HUES64 (cell line): Measurements from ENCODE around the gene RELA.

Experiments
- H3K27ac ChIP-seq: 2 replicates; pipeline ENCODE4 v1.7.0; 2013; ENCODE audit warnings: low read depth, low read length, inconsistent platforms
- H3K27me3 ChIP-seq: 2 replicates; pipeline ENCODE4 v1.6.1; 2013; ENCODE audit warnings: mild to moderate bottlenecking, low read length; ENCODE audit not compliant: insufficient read depth
- H3K36me3 ChIP-seq: 2 replicates; pipeline ENCODE4 v1.6.1; 2013; ENCODE audit warnings: mild to moderate bottlenecking, low read length; ENCODE audit not compliant: insufficient read depth
- H3K4me1 ChIP-seq: 2 replicates; pipeline ENCODE4 v1.6.1; 2013; ENCODE audit warnings: mild to moderate bottlenecking, low read length, moderate library complexity; ENCODE audit not compliant: insufficient read depth
- H3K4me3 ChIP-seq: 2 replicates; pipeline ENCODE4 v1.5.1; 2013; ENCODE audit warnings: mild to moderate bottlenecking, low read length, moderate library complexity
- H3K9ac ChIP-seq: 2 replicates; pipeline ENCODE4 v1.6.1; 2013; ENCODE audit warnings: mild to moderate bottlenecking, low read depth, low read length
- H3K9me3 ChIP-seq: 2 replicates; pipeline ENCODE4 v1.6.1; 2013; ENCODE audit warnings: low read depth, low read length; ENCODE audit not compliant: insufficient read depth
- WGBS: fragments of 150-250, 120-280 bp; methylation state at CpG from one replicate; pipeline ENCODE4 v1.1.7; 2013; ENCODE audit warnings: missing lambda C conversion rate; 5-methylcytosine and 5-hydroxymethylcytosine counted together

RELA gene

DNA sequence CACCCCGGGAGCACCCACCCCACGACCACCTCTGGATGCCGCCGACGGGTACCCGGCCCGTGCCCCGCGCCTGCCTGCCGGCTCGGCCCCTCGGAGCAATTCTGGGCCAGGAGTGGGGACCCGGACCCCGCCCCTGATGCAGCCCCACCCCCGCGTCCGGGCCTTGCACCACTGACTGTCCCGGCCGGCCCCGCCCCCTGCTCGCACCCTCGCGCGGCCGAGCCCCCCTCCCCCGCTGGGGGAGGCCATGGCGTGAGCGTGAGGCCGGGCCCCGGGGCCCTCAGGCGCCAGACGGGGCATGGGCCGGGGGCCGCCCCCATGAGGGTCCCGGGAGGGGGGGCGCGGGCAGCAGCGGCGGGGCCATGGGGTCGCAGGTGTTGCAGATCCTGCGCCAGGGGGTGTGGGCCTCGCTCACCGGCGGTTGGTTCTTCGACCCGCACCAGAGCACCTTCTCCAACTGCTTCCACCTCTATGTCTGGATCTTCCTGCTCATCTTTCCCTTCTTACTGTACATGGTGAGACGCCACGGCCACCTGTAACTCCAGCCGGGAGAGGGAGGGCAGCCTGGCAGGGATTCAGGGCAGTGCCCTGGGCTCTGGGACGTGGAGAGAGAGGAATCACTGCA, 46.7 kb downstream of the RELA start:
- Histone ChIP-seq H3K27ac (peak overlapping the region; percentile 90; the same call in 1 of the 2 replicates), H3K9me3 (no peaks in the 10 kb centered on the region), H3K4me1 (0 out of 2 replicates have a peak, but pooled peaks cover 4% of the 10 kb centered on the region), H3K36me3 (peaks cover 41% of the 10 kb centered on the region), H3K9ac (peak overlapping the region; percentile 62), H3K4me3 (peak overlapping the region; percentile 76), H3K27me3 (no peaks in the 10 kb centered on the region)
- 3% methylated on average over 50 of the region's 50 CpGs for WGBS

DNA sequence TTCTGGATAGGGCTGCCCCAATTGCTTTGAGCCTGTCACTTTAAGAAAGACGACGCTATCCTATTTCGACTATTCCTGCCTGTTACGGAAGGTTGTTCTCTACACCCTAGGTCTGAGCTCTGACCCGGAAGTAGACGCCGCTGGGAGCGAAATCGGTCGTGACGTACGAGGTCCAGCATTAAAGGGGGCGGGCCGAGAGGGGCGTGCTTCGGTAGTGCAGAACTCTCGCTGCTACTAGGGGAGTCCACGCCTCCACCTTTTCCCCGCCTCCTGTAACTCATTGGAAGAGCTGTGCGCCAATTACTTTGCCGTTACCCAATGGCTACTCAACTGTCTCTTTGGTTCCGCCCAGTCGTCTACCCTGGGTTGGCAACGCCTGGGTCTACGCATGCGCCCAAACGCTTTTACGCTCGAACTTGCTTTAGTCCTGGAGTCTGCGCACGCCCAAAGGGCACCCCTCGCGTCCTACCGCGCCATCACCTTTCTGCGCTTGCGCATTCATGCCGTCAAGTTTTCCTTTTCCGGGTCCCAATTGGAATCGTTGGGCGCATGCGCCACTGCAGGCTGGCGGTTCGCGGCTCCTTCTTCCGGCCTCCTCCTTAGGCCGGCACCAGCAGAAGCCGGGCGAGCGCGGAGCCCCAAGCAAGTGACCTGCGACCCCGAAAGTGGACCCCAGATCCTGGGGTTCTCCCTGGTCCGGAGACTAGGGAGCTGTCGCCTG, 47.3 kb downstream of the RELA start, which contains the start of gene PCNX3:
Gene PCNX3, plus strand, starts transcription at position 548 of the 721 bp plus-strand sequence. CDS start 536 bp downstream, outside the sequence.
- peaks cover 35% of the 10 kb centered on the region for H3K36me3 ChIP-seq
- H3K4me1 ChIP-seq, result 0 out of 2 replicates have a peak, but pooled peaks cover 4% of the 10 kb centered on the region
- peak within 1 kb of the TSS; percentile 93 for H3K27ac ChIP-seq
- no peaks in the 10 kb centered on the region for H3K9me3 ChIP-seq
- H3K4me3 ChIP-seq, result peak within 1 kb of the TSS; percentile 76
- H3K9ac ChIP-seq, result peak within 1 kb of the TSS; percentile 83
- under 1% methylated on average over 55 of the region's 55 CpGs for WGBS
- no peaks in the 10 kb centered on the region for H3K27me3 ChIP-seq

DNA sequence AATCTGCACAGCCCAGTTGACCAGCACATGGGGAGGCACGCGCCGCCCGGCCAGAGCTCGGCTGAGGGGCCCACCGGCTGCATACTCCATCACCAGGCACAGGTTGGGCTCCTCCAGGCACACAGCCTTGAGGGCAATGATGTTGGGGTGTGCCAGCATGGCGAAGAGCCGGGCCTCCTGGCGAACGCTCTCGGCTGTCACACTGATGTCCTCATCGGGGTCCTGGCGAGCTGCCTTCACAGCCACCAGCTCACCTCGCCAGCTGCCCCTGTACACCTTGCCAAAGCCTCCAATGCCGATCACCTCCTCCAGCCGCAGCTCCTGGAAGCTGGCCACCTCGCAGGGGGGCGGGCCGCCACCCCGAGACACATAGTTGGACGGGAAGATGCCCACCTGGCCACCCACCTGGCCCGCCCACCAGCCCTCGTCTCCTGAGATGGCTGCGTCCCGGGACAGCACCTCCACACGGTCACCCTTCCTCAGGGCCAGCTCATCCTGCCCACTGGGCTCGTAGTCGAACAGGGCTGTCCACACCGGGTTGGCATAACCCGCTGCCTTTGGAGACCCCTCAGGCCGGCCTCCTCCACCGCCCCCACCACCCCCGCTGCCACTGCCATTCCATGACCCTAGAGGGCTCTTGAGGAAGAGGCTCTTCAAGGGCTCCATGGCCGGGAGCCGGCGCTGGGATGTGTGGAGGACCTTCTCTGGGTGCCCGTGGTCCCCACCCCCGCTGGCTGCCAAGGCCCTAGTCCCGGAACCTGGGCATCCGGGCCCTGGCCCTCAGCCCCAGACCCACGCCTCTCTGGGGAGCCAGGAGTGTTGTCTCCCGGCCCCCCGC, 49.4 kb downstream of the RELA start:
- Histone ChIP-seq H3K9ac (peak overlapping the region; percentile 83), H3K36me3 (peaks cover 14% of the 10 kb centered on the region), H3K27me3 (no peaks in the 10 kb centered on the region), H3K27ac (peak overlapping the region; percentile 93), H3K4me1 (0 out of 2 replicates have a peak, but pooled peaks cover 4% of the 10 kb centered on the region), H3K9me3 (no peaks in the 10 kb centered on the region), H3K4me3 (peak overlapping the region; percentile 76)
- WGBS, result 62% methylated on average over 43 of the region's 43 CpGs

DNA sequence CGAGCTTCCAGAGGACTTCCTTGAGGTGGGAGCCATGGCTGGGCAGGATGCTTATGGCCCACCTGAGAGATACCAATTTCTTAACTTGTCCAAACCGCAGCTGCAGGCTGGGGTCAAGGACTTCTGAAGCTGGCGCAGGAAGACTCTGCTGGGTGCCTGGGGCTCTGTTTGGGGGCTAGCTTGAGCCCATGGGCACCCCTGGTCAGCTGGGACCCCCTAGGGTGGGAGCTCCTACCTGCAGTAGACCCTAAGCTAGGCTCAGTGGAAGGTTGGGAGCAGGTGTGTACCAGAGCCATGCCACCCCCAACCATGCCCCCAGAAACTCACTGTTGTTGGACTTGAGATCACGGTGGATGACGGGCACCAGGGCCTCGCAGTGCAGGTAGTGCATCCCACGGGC, 50.0 kb downstream of the RELA start:
- H3K4me1 ChIP-seq, result 0 out of 2 replicates have a peak, but pooled peaks cover 4% of the 10 kb centered on the region
- no peaks in the 10 kb centered on the region for H3K27me3 ChIP-seq
- peak overlapping the region; percentile 76; the same call in 1 of the 2 replicates for H3K4me3 ChIP-seq
- 96% methylated on average over 7 of the region's 7 CpGs for WGBS
- peaks cover 8% of the 10 kb centered on the region for H3K36me3 ChIP-seq
- no peak overlapping the region for H3K27ac ChIP-seq
- no peak overlapping the region for H3K9ac ChIP-seq
- no peaks in the 10 kb centered on the region for H3K9me3 ChIP-seq

DNA sequence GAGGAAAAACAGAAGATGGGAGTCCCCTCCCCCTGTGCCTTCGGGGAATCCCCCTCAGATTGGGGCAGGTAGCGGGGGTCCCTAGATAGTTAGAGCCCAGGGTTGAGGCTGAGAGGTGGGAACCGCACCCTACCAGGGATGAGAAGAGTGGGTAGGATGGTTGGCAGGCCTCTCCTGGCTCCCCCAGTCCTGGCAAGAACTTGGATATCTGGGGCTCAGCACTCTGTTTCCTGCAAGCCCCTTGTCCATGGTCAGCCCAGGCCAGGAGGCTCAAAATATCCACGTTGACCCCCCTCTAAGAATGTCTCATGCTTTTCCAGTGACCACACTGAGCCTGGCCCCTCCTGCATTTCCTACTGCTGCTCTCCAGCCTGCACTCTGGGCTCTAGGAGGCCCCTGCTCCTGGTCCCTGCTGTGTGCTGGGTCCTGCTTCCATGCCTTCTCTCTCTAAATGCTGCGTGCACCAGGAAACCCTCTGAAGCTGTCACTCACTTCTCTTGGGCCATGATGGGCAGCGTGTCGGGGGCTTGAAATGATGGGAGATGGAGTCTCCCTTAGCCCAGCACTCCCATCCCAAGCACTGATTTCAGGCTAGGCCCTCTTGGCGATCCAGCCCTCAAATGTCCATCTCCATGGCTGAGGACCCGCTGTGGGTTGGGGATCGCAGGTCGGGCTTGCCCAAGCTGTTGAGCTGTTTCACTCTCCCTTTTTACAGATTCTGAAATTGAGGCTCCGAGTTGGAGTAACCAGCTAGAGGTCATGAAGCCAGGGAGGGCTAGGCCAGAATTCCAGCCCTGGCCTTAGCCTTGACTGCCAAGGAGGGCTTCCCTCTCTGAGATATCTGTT, 50.7 kb downstream of the RELA start:
- H3K27me3 ChIP-seq, result no peaks in the 10 kb centered on the region
- H3K9me3 ChIP-seq, result no peaks in the 10 kb centered on the region
- no peak overlapping the region for H3K9ac ChIP-seq
- H3K4me3 ChIP-seq, result no peak overlapping the region
- WGBS, result 86% methylated on average over 12 of the region's 12 CpGs
- H3K27ac ChIP-seq, result no peak overlapping the region; the same call in 1 of the 2 replicates
- 0 out of 2 replicates have a peak, but pooled peaks cover 4% of the 10 kb centered on the region for H3K4me1 ChIP-seq
- peaks cover under 1% of the 10 kb centered on the region for H3K36me3 ChIP-seq

DNA sequence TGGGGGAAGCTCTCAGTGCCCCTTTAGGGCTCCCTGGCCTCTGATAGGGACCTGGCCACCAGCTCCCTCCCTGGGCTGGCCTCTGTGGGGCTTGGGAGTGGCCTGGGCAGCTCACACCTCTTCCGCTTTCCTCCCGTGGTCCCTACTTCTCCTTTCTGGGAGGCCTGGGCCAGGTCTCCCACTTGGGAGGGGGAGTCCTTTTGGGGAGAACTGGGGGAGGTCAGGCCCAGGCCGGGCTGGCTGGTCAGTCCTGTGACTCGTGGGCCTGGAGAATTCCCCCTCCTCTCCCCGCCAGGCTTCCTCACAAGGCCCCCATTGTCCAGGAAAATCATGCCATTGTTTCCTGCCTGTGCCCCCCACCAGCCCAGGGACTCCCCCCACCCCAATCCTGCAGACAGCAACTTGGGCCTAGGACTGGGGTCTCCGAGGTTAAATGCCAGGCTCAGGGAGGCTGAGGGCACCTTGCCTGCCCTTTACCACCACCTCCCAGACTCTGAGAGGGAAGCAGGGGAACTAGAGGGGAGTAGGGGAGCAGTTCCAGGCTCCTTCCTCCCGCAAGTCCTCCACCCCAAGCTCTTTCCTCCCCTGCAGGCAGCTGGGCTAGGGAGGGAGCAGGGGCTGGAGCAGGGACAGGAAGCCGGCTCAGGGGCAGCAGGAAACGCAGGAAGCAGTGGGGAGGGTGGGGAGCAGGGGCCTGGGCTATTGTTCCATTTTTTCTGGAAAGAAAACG, 51.5 kb downstream of the RELA start:
- Histone ChIP-seq H3K27ac (no peak overlapping the region; the same call in 1 of the 2 replicates), H3K9me3 (no peaks in the 10 kb centered on the region), H3K9ac (0 out of 2 replicates have a peak overlapping the region, but pooled peaks have one; percentile 6), H3K4me1 (no peaks in the 10 kb centered on the region), H3K4me3 (no peak overlapping the region), H3K27me3 (no peaks in the 10 kb centered on the region), H3K36me3 (no peaks in the 10 kb centered on the region; the same call in 1 of the 2 replicates)
- 74% methylated on average over 8 of the region's 10 CpGs for WGBS

DNA sequence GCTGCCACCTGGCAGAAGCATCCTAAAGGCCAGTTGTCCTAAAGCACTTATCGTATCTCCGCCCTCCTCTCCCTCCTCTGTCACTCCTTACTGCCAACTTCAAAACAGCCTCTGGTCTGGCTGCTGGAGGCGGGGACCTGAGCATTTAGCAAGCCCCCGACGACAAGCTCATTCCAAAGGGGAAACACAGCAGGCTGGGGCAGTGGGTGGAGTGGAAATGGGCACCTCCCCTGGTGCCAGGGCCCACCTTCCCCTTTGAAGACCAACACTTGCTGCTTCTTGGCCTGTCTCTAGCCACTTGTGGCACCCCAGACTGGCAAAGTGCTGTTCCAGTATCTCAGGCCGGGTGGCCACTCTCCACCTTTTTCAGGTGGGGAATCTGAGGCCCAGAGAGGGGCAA, 52.3 kb downstream of the RELA start:
- no peaks in the 10 kb centered on the region for H3K4me1 ChIP-seq
- no peak overlapping the region for H3K4me3 ChIP-seq
- H3K27ac ChIP-seq, result no peak overlapping the region
- no peaks in the 10 kb centered on the region for H3K9me3 ChIP-seq
- no peaks in the 10 kb centered on the region for H3K27me3 ChIP-seq
- peaks cover 6% of the 10 kb centered on the region for H3K36me3 ChIP-seq
- 72% methylated on average over 6 of the region's 6 CpGs for WGBS
- no peak overlapping the region for H3K9ac ChIP-seq

DNA sequence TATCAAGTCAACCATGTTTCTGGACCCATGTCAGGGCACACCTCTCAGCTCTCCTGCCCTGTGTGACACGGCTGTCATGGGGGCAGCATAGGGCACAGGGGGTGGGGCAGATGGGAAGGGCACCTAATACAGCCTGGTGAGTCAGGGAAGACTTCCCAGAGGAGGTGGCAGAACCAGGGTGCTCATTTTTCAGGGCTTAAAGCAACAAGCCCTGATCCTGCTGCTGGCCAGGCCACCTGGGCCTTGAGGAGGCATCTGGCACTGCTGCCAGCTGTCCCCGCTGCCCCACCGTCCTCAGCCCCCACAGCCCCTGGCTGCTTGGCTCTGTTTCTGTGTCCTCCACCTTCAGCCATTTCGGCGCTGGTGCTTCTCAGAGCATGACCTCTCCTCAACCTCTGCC, 53.1 kb downstream of the RELA start:
- no peaks in the 10 kb centered on the region for H3K9me3 ChIP-seq
- H3K4me3 ChIP-seq, result no peak overlapping the region
- no peak overlapping the region for H3K27ac ChIP-seq
- no peaks in the 10 kb centered on the region for H3K27me3 ChIP-seq
- H3K4me1 ChIP-seq, result no peaks in the 10 kb centered on the region
- no peak overlapping the region for H3K9ac ChIP-seq
- 92% methylated on average over 5 of the region's 5 CpGs for WGBS
- H3K36me3 ChIP-seq, result peaks cover 13% of the 10 kb centered on the region

DNA sequence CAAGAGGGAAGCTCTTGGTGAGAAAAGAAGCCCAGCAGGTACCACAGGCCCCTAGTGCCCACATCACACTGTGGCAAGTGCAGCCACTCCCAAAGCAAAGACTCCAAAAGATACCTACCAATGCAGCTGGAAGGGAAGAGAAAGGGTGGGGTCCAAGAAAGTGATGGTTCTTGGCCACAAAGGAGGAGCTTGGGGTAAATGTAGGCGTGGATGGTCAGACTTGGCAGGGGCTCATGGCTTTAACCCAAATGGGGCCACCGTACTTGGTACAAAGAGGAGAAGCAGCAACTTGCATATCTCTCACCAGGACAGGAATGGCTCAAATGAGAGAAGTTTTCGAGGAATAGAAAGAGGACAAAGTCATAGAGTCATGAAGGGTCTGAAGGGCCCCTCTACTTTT, 53.5 kb downstream of the RELA start:
- Histone ChIP-seq H3K9me3 (no peaks in the 10 kb centered on the region), H3K27ac (no peak overlapping the region), H3K4me3 (no peak overlapping the region), H3K4me1 (no peaks in the 10 kb centered on the region), H3K27me3 (no peaks in the 10 kb centered on the region; the same call in 1 of the 2 replicates), H3K36me3 (peaks cover 18% of the 10 kb centered on the region), H3K9ac (no peak overlapping the region)
- WGBS, result 95% methylated on average over 3 of the region's 3 CpGs
